HCT116 (cell line): ENCODE measurements around the gene PLA2G4B. TPM values are rescaled to one million over a fixed set of nuclear protein-coding genes. Genes with fewer than 3 reads are reported as not detected.

Experiments used
- ATAC-seq: fragments of 200-7000 bp; cut with Tn5 transposase; 2 replicates; pipeline ENCODE4 v1.9.1; 2020; ENCODE audit warnings: mild to moderate bottlenecking, moderate library complexity
- BruUV-seq: library from RNA; stranded (reverse); fragments of 400-500 nt; replicated peaks from 2 replicates; lab custom pipeline; 2021; lab: Mats Ljungman, UMichigan
- CTCF ChIA-PET: fragments of 300-600 bp; sonication (Branson Sonifier 250); formaldehyde crosslinking; loops from one replicate; lab custom pipeline; 2021; ENCODE audit warnings: antibody characterized with exemption; lab: Charles Lee
- POLR2A ChIA-PET: fragments of 300-600, 350-600 bp; sonication (Branson Sonifier 250); formaldehyde crosslinking; loops from one replicate; lab custom pipeline; 2021; ENCODE audit warnings: antibody characterized with exemption; lab: Charles Lee
- RAD21 ChIA-PET, 2 experiments: fragments of 300-600 bp; sonication (Branson Sonifier 250); formaldehyde crosslinking; loops; one replicate each; lab custom pipeline; 2023; ENCODE audit warnings: low total read pairs in 2 of 2; ENCODE audit not compliant: uncharacterized antibody in 2 of 2, unreplicated experiment in 2 of 2, low non-redundant PET in 1 of 2; lab: Charles Lee
- DNase-seq: peaks from one replicate; pipeline ENCODE4 v3.0.0-alpha.2; 2010; ENCODE audit warnings: low read depth, low spot score
- H2AFZ ChIP-seq: fragments of 200-600 bp; shearing (Covaris generic), sonication (generic); 2 replicates; pipeline ENCODE4 v1.6.1; 2017; ENCODE audit warnings: low read depth, mixed run types, mixed read lengths, antibody characterized with exemption, low read length; ENCODE audit not compliant: poor library complexity, severe bottlenecking
- H3K27ac ChIP-seq: 2 replicates; pipeline ENCODE4 v1.5.1; 2012; ENCODE audit warnings: low read depth, low read length
- H3K27me3 ChIP-seq: fragments of 200-600 bp; sonication (generic); 2 replicates; pipeline ENCODE4 v1.6.1; 2016; ENCODE audit warnings: mixed run types, low read length, mixed read lengths; ENCODE audit not compliant: insufficient read depth
- H3K36me3 ChIP-seq, 2 experiments: fragments of 200-500 bp in 1 of 2; fragments of 200-600 bp in 1 of 2; sonication (Bioruptor generic) in 1 of 2; sonication (generic) in 1 of 2; 2 replicates each; pipeline versions ENCODE4 v1.5.1 to v1.6.1; 2014 to 2016; ENCODE audit warnings: low read length in 2 of 2, inconsistent platforms in 1 of 2, mixed read lengths in 1 of 2, mixed run types in 1 of 2; ENCODE audit not compliant: insufficient read depth in 2 of 2, control insufficient read depth in 1 of 2
- H3K4me1 ChIP-seq, 2 experiments: fragments of 200-600 bp in 1 of 2; sonication (generic) in 1 of 2; 2 replicates each; pipeline versions ENCODE4 v1.5.1 to v1.6.1; 2012 to 2017; ENCODE audit warnings: low read length in 2 of 2, inconsistent platforms in 1 of 2, mild to moderate bottlenecking in 1 of 2, mixed read lengths in 1 of 2, mixed run types in 1 of 2, moderate library complexity in 1 of 2; ENCODE audit not compliant: insufficient read depth in 2 of 2, control insufficient read depth in 1 of 2
- H3K4me2 ChIP-seq: fragments of 200-600 bp; sonication (generic); 2 replicates; pipeline ENCODE4 v1.6.1; 2017; ENCODE audit warnings: mixed run types, low read length, mixed read lengths
- H3K4me3 ChIP-seq, 2 experiments: fragments of 200-600 bp in 1 of 2; sonication (generic) in 1 of 2; replicated peaks in 1 of 2; 2 replicates each; pipeline ENCODE4 v1.5.1; 2011 to 2016; ENCODE audit warnings: low read length in 2 of 2, control low read depth in 1 of 2, low read depth in 1 of 2, mild to moderate bottlenecking in 1 of 2, mixed read lengths in 1 of 2, mixed run types in 1 of 2
- H3K79me2 ChIP-seq: fragments of 200-600 bp; sonication (generic); 2 replicates; pipeline ENCODE4 v1.6.1; 2017; ENCODE audit warnings: mild to moderate bottlenecking, mixed run types, low read length, moderate library complexity, mixed read lengths; ENCODE audit not compliant: insufficient read depth
- H3K9ac ChIP-seq: fragments of 200-600 bp; sonication (generic); 2 replicates; pipeline ENCODE4 v1.6.1; 2016; ENCODE audit warnings: low read length, mixed read lengths
- H3K9me2 ChIP-seq: fragments of 200-600 bp; sonication (generic), shearing (Covaris generic); 2 replicates; pipeline ENCODE4 v1.6.1; 2017; ENCODE audit warnings: mixed run types, mild to moderate bottlenecking, moderate library complexity; ENCODE audit not compliant: insufficient read depth
- H3K9me3 ChIP-seq, 2 experiments: fragments of 200-500 bp in 1 of 2; fragments of 200-600 bp in 1 of 2; sonication (Bioruptor generic) in 1 of 2; sonication (generic) in 1 of 2; 2 replicates each; pipeline ENCODE4 v1.6.1; 2014 to 2017; ENCODE audit warnings: low read length in 2 of 2, mixed read lengths in 2 of 2, inconsistent platforms in 1 of 2, low read depth in 1 of 2, mild to moderate bottlenecking in 1 of 2, mixed run types in 1 of 2, moderate library complexity in 1 of 2; ENCODE audit not compliant: control insufficient read depth in 1 of 2, insufficient read depth in 1 of 2
- H4K20me1 ChIP-seq: fragments of 200-600 bp; sonication (generic), shearing (Covaris generic); 2 replicates; pipeline ENCODE4 v1.6.1; 2017; ENCODE audit warnings: mixed run types, mild to moderate bottlenecking, moderate library complexity; ENCODE audit not compliant: insufficient read depth
- CEBPB ChIP-seq: IDR thresholded peaks from 2 replicates; pipeline ENCODE4 v1.6.1; 2012; ENCODE audit warnings: low read depth
- EGR1 ChIP-seq: IDR thresholded peaks from 2 replicates; pipeline ENCODE4 v1.6.1; 2012; ENCODE audit warnings: low read depth
- MAX ChIP-seq: IDR thresholded peaks from 2 replicates; pipeline ENCODE4 v1.6.1; 2012
- POLR2AphosphoS5 ChIP-seq: IDR thresholded peaks from 2 replicates; pipeline ENCODE4 v1.6.1; 2011; ENCODE audit warnings: mild to moderate bottlenecking, low read depth, low read length, moderate library complexity
- SIN3A ChIP-seq: IDR thresholded peaks from 2 replicates; pipeline ENCODE4 v1.6.1; 2012; ENCODE audit warnings: low read depth
- YY1 ChIP-seq: IDR thresholded peaks from 2 replicates; pipeline ENCODE4 v1.6.1; 2011; ENCODE audit warnings: low read length, low read depth, moderate library complexity, mild to moderate bottlenecking; ENCODE audit not compliant: insufficient replicate concordance; ENCODE audit errors: extremely low read depth
- ZFX ChIP-seq: fragments of 450-650 bp; IDR thresholded peaks from 2 replicates; pipeline ENCODE4 v1.6.1; 2017
- intact Hi-C: fragments of 100-400 bp; cut with micrococcal nuclease; formaldehyde crosslinking; loops from 2 replicates; pipeline ENCODE4 v1.10.0; 2022
- total RNA-seq: library from RNA; stranded (reverse); gene quantifications from one replicate; pipeline ENCODE4 v1.2.1, GENCODE V29; 2021; ENCODE audit not compliant: unreplicated experiment

The PLA2G4B gene
- total RNA-seq, 1 experiment from 2014 or later: 4.7 TPM

GRCh38 chr15:41827290-41827879 lies 11.3 kb upstream of the PLA2G4B start:
- H3K9me3 ChIP-seq: no peaks in the 10 kb centered on the region
- H2AFZ ChIP-seq: no peak overlapping the region
- intact Hi-C loops: loop anchor here (5.0 kb wide), 1 partner anchor 75 kb away; no protein-coding TSS in a partner anchor
- ChIA-PET CTCF (interaction anchor here (1.9 kb wide), 1 partner anchor 53 kb away, joined by 8 read pairs; the partner anchor contains the start of gene MAPKBP1), POLR2A (interaction anchor here (1.3 kb wide), 1 partner anchor 145 kb away, joined by 3 read pairs; the partner anchor contains the start of gene EHD4), RAD21 (no interaction called here)
- H3K4me1 ChIP-seq: peaks cover 6 to 13% of the 10 kb centered on the region in 2 experiments; a peak in 3 of 4 replicates
- H3K4me3 ChIP-seq: peak overlapping the region; percentile 34 to 90
- H3K9me2 ChIP-seq: no peaks in the 10 kb centered on the region
- H3K36me3 ChIP-seq: peaks cover 0 to 3% of the 10 kb centered on the region in 2 experiments; a peak in 1 of 4 replicates
- H4K20me1 ChIP-seq: no peaks in the 10 kb centered on the region
- no peak overlapping the region for H3K27ac ChIP-seq
- BruUV-seq: no TSS peak
- ATAC-seq (peak; percentile 1; the same call in 1 of the 2 replicates), DNase-seq (no peak)
- H3K27me3 ChIP-seq: no peaks in the 10 kb centered on the region
- no peaks in the 10 kb centered on the region for H3K79me2 ChIP-seq
- TF ChIP-seq ZFX (no peak), SIN3A (0 out of 2 replicates have a peak, but pooled peaks have one; percentile 29)
- peak overlapping the region; percentile 85 for H3K9ac ChIP-seq
- H3K4me2 ChIP-seq: peak overlapping the region; percentile 98

- no peaks in the 10 kb centered on the region for H3K79me2 ChIP-seq
- peak; percentile 94 for ATAC-seq
- peak within 1 kb of the TSS; percentile 45 for H2AFZ ChIP-seq
- peak within 1 kb of the TSS; percentile 33; the same call in 1 of the 2 replicates for H3K27ac ChIP-seq
- intact Hi-C loops: loop anchor here (5.0 kb wide), 1 partner anchor 74 kb away; no protein-coding TSS in a partner anchor
- RAD21 ChIA-PET: no interaction called here
- CTCF ChIA-PET: no interaction called here
- BruUV-seq: no TSS peak
- no peaks in the 10 kb centered on the region for H3K9me3 ChIP-seq
- POLR2A ChIA-PET: no interaction called here
- H3K4me1 ChIP-seq: peaks cover 6 to 18% of the 10 kb centered on the region in 2 experiments; a peak in 3 of 4 replicates
- no peaks in the 10 kb centered on the region for H3K27me3 ChIP-seq
- peak; percentile 51 for DNase-seq
- peak within 1 kb of the TSS; percentile 90 for H3K4me3 ChIP-seq
- H3K4me2 ChIP-seq: peak within 1 kb of the TSS; percentile 98
- no peaks in the 10 kb centered on the region; a peak in 1 of 4 replicates for H3K36me3 ChIP-seq
- TF ChIP-seq EGR1 (peak; percentile 27; the same call in 1 of the 2 replicates), SIN3A (peak; percentile 69; the same call in 1 of the 2 replicates), YY1 (peak; percentile 59), MAX (peak; percentile 12; the same call in 1 of the 2 replicates), POLR2AphosphoS5 (peak; percentile 89), CEBPB (no peak)
- no peaks in the 10 kb centered on the region for H4K20me1 ChIP-seq
- H3K9ac ChIP-seq: peak within 1 kb of the TSS; percentile 85
- no peaks in the 10 kb centered on the region for H3K9me2 ChIP-seq
Observed at GRCh38 chr15:41827880-41828806, 10.5 kb upstream of the PLA2G4B start, which contains the start of gene JMJD7. TSS of gene JMJD7 (plus strand) at chr15:41828092. CDS start at chr15:41828125, 33 bp downstream.
